GM18867 (cell line): ENCODE results near the gene PRKCH.

Experiments
- ATAC-seq: cut with Tn5 transposase; IDR thresholded peaks from one replicate; pipeline ENCODE4 v1.9.1; 2021; ENCODE audit warnings: mild to moderate bottlenecking, moderate library complexity; ENCODE audit not compliant: unreplicated experiment

The PRKCH gene

GRCh38 chr14:61505815-61506809 is 184.7 kb downstream of the PRKCH start:
- no peak for ATAC-seq

- no peak for ATAC-seq
These were observed 187.1 kb downstream of the PRKCH start for GRCh38 chr14:61508526-61508925.

- ATAC-seq: no peak
These were observed 189.6 kb downstream of the PRKCH start for GRCh38 chr14:61510736-61511557.

GRCh38 chr14:61511558-61511948 is 190.2 kb downstream of the PRKCH start:
- ATAC-seq: no peak

- ATAC-seq: no peak
These were observed 190.9 kb downstream of the PRKCH start for GRCh38 chr14:61512026-61512834.

- ATAC-seq: no peak
These were observed 192.8 kb downstream of the PRKCH start for GRCh38 chr14:61513986-61514830.

DNA sequence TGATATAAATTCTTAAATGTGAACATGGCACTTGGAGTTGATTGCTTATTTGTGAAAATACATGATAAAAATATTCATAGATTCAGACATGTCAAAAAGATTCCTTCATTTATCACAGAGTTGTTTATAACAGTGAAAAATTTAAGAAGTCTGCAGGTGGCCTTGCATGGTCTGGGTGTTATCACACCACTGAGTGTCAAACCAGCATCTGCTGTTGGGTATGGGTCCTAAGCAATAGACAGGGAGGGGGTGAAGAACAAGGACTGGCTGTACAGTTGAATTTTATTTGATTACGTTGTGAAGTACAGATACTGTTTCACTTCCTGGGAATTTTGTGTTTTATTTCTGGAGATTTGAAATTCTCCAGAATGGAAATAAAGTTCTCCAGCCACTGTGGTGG is 193.5 kb downstream of the PRKCH start:
- ATAC-seq: no peak

GRCh38 chr14:61515436-61516117 is 194.2 kb downstream of the PRKCH start:
- no peak for ATAC-seq

DNA sequence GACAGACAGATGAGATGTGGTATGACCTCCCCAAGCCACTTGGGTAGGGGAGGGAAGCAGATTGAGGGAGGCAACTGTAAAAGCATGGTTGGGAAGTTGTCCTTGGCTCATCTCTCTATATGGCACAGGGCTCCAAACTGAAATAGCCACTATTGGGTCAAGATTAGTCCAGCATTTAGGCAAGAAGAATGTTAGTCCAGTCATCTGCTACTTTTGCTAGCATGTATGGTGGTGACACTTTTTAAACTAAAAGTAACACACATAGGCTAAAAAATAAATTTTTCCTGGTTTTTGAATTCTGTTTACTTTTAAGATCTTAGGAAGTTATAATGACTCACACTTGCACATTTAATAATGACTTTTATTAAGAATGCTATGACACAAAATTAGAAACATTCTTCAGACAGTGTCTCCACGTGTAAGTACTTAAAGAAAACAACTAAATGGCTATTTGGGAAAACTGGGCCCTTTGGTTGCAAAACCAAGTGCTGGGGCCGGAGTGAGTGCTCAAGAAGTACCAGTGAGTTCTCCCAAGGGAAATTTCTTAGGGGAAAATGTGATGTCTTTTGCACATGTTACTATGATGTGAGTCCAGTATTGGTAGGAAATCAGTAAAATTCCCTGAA is 194.9 kb downstream of the PRKCH start:
- ATAC-seq: no peak

GRCh38 chr14:61516964-61517653 is 195.7 kb downstream of the PRKCH start:
- ATAC-seq: no peak

DNA sequence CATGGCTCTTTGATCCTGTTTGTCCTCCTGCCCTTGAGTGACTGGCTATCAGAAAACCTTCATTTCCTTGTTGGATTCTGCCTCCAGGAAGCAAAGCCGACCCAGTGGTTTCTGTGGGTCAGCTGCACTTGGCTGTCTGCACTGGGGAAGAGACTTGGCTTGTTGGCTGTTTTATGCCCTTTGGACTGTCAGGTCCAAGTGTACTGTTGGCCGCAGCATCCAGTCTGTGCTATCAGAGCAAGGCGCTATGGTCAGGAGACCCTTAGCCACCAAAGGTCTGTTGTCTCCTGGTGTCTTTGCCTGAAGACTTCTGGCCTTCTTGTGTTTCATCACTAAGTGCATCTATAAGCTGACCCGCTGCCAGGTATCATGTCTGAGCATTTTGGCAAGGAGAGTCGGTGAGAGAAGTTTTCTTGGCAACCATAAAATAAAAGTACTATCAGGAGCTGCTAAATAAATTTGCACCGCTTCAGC is 196.6 kb downstream of the PRKCH start:
- ATAC-seq: no peak

- ATAC-seq: no peak
These were observed 197.0 kb downstream of the PRKCH start for GRCh38 chr14:61518403-61518802.

DNA sequence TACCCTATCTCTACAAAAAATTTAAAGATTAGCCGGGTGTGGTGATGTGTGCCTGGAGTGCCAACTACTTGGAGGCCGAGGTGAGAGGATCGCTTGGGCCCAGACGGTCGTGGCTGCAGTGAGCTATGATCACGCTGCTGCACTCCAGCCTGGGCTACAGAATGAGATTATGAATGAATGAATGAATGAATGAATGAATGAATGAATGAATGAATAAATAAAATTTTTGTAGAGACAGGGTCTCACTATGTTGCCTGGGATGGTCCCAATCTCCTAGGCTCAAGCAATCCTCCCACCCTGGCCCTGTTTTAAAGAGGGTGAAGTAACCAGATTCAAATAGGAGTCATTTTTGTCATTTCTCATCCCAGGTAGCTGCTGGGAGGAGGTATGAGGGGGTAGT is 197.7 kb downstream of the PRKCH start:
- no peak for ATAC-seq

DNA sequence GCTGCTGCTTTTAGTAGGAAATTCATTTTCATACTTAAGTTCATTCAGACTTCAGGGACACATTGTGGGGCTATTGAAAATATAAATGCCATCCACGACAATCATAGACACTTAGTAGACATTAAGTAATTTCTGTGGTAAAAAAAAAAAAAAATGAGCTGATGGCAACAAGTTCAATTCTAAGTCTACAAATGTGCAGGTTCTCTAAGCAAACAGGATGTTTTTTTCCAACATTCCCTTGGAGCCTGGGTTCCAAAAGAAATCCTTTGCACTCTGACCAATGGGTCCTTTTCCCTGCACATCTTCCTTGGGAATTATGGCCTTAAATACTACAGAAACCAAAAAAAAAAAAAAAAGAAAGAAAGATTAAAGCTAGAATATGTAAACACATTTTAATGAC is 198.4 kb downstream of the PRKCH start:
- no peak for ATAC-seq

GRCh38 chr14:61520576-61520975 is 199.2 kb downstream of the PRKCH start:
- no peak for ATAC-seq

- ATAC-seq: no peak
These were observed 200.4 kb downstream of the PRKCH start for GRCh38 chr14:61521773-61522172.

- no peak for ATAC-seq
These were observed 202.4 kb downstream of the PRKCH start for GRCh38 chr14:61523751-61524150.

- ATAC-seq: no peak
These were observed 202.9 kb downstream of the PRKCH start for GRCh38 chr14:61524211-61524806.
